Fibroblast of upper back skin (primary cell): Measurements from ENCODE around the gene ASCC3.
"Not testable (repeated sequence)": the region's sequence is repeated elsewhere in the genome, so short reads cannot be mapped to it uniquely, and the experiment has no call there.

Experiments
- DNase-seq: peaks from one replicate; pipeline ENCODE4 v3.0.0-alpha.2; 2013

ASCC3 gene

DNA sequence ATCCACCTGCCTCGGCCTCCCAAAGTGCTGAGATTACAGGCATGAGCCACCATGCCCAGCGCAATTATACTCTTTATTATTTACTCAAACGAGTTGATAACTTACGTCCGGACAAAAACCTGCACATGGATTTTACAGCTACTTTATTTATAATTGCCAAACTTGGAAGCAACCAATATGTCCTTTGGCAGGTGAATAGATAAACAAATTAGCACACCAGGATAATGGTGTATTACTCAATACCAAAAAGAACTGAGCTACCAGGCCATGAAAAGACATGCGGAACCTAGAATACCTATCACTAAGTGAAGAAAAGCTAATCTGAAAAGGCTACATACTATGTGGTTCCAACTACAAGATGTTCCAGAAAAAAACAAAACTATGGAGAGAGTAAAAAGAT is 168.1 kb downstream of the ASCC3 start:
- no peak for DNase-seq

- DNase-seq: no peak
Measured at GRCh38 chr6:100706491-100706890, 174.6 kb downstream of the ASCC3 start.

DNA sequence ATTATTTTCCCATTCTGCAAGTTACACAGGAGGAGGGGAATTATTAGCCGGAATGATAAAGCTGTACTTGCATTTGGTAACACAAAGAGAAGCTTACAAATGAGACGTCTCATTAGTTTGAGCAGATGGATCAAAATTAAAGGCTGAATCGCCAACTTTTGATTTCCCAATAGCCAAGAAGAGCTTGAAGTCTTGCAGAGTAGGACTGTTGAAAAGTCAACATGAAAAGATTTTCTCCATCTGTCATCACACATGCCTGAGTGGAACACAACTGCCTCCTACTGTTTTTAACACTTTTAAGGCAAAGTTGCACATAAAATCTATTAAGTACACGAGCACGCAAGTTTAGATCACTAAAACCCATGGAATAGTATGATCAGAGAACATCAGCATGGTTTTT is 176.2 kb downstream of the ASCC3 start:
- no peak for DNase-seq

GRCh38 chr6:100701728-100702127 is 179.4 kb downstream of the ASCC3 start:
- DNase-seq: no peak

GRCh38 chr6:100700009-100700408 is 181.1 kb downstream of the ASCC3 start:
- DNase-seq: no peak

DNA sequence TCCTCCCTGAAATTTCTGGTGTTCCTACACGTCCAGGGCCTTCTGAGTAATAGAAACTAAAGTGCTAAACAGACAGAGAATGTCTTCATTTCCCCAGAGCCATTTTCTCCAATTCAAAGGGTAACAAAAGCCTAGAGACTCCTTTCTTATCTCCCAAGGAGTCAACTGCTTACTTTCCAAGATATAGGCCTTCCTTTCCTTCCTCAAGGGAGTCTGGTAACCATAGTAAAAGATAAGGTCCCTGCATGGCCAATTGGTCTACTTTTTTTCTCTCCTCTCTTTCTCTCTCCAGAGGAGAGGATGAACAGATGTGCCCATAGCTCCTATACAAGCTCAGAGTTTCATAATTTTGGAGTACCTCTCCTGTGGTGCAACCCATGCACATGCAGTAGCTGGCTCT is 185.7 kb downstream of the ASCC3 start:
- no peak for DNase-seq

DNA sequence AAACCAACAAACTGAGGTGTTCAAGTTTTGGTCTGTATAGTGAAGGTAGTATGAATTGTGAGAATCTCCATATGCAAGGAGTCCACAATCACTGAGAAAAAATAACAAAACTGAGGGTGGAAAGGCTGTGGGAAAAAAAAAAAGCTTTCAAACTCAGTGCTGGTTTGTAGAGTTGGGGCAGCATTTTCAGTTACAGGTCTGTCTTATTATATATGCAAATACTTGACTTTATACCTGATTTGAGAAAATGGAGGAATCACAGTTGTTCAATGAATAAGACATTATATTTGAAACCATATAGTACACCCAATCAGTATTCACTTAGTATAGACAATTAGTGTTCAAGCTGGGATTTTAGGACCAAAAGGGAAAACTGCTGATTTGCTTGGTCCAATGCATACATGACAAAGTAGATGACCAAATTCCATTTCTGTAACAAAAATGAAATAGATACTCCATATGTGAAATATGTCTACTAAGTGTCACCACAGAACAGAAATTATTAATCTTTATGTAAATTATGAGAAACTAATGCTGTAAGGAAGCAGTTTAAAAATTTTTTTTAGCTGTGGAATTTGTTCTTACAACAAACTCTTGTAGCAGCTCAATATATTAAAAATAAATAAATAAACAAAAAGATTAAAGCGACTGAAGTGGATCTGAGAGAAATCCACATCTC is 187.7 kb downstream of the ASCC3 start:
- no peak for DNase-seq

- no peak for DNase-seq
Measured at GRCh38 chr6:100691972-100692371, 189.2 kb downstream of the ASCC3 start.

DNA sequence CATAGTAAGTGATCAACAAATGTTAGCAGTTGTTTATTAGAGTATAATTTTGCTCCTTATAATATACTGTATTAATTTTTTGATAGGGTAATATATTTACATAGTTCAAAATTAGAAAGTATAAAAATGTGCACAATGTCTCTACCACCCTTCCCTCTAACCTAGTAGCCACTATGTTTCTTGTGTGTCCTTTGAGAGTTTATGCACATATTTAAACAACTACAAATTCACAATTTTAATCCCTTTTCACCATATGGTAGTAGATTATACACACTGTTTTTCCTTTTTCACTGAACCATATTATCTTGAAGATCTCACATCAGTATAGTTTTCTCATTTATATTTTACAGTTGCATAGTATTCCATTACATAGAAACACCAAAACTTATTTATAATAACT is 194.9 kb downstream of the ASCC3 start:
- no peak for DNase-seq

DNA sequence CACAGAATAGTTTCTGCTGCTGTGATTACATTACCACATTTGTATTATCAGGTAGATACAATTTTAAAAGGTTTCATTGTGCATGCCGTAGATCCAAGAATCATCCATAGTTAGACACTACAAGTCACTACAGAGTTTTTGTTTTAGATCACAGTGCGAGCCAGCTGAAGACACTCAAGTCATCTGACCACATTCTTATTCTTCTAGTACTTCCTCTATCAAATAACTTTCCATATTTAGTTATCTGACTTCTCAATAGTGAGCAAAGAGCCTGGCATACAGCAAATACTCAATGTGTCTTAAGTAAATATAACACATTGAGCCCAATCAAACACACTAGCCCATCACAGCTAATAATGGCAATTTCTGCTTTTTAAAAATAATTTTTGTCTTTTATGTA is 195.4 kb downstream of the ASCC3 start:
- DNase-seq: no peak

- no peak for DNase-seq
Measured at GRCh38 chr6:100680163-100680562, 201.0 kb downstream of the ASCC3 start.

GRCh38 chr6:100678027-100678426 is 203.1 kb downstream of the ASCC3 start:
- peak; percentile 13 for DNase-seq

DNA sequence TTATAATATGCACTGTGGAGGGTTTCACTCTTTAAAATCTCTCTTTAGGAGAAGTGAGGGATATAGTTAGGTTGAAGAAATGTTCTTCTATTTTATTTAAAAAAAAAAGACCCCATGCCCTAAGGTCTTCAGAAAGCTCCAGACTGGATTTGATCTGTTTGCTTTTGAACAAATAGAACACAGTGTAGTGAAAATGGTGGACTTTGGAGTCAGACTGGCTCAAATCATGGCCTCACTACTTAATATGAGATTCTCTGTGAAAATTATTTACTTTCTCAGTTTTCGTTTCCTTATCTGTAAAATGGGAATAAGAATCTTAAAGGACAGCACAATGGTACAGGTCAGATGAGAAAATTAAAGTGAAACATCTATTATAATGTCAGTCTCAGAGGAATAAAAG is 203.9 kb downstream of the ASCC3 start:
- no peak for DNase-seq

- DNase-seq: no peak
Measured at GRCh38 chr6:100673641-100674040, 207.5 kb downstream of the ASCC3 start.

DNA sequence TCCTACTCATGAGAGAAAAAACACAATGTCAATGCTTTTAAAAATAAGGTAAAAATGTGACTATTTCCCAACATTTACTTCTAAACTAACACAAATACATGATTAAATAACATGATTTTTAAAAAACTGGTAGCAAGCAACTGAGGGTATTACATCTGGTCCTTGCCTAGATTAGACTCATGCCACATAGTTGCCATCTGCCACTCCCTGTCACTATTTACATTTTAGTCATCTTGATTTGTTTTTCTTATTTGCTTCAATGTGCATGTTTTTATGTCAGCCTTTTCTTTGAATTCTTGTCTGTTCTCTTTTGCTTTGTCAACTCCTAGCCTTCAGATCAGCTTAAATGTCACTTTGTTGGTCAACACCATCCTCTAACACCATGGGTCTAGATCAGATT is 209.4 kb downstream of the ASCC3 start:
- no peak for DNase-seq

DNA sequence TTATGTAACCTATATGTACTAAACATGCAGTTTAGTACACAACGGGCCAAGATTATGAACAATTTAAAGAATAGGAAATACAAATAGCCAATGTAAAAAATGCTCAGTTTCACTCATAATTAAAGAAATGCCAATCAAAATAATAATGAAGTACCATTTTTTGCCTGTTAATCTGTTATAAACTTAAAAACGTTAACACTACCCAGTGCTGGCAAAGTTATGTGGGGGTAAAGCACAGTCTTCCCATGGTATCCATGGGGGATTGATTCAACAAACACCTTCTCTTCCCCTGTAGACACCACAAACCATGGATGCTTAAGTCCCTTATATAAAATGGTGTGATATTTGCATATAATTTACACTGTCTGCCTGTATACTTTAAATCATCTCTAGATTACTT is 211.1 kb downstream of the ASCC3 start:
- DNase-seq: no peak

DNA sequence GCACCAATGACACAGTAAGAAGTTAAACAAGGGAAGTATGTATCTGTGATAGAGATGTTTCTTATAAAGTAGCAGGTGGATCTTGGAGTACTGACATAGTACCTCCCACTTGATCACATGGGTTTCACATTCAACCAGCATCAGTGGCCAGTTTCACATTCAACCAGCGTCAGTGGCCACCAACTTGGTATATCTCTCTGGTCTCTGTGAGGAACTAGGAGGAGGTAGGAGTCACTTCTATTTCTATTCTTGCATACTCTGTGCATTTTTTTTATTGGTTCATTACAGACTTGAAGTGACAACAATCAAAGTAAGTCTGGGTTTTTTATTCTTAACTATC is 216.1 kb downstream of the ASCC3 start:
- no peak for DNase-seq

DNA sequence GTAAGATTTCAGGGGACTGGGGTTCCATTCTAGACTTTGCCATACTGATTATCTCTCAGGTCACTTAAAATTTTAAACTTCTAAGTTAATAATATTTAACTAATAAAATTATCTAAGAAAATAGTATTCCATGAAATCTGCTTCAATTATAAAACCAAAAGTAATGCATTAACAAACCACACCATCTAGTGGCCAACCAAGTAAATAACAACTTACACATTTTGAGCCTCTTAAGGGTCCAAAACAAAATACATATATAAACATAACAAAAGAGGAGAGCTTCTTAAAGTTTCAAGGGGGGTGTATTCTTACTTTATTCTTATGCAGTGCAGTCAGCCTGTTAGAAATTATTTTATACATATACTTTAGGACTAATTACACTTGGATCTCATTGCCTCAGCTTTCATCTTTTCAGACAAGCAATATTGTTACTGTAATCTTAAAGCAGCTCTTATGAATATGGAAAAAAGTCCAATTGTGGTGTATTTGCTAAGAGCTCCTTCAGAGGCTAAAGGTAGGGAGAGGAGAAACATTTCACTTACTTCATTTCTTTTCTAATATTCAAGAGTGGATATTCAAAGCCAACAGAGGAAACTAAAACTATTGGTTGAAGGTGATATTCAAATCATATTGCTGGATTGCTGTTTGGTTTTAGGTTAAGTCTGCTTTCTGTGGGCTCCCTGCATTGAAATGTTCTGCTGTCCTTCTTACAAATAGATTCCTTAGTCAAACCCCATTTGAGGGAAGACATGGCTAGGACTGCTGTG is 216.7 kb downstream of the ASCC3 start:
- DNase-seq: peak; percentile 37

- DNase-seq: peak; percentile 88
Measured at GRCh38 chr6:100663219-100663863, 217.8 kb downstream of the ASCC3 start.

DNA sequence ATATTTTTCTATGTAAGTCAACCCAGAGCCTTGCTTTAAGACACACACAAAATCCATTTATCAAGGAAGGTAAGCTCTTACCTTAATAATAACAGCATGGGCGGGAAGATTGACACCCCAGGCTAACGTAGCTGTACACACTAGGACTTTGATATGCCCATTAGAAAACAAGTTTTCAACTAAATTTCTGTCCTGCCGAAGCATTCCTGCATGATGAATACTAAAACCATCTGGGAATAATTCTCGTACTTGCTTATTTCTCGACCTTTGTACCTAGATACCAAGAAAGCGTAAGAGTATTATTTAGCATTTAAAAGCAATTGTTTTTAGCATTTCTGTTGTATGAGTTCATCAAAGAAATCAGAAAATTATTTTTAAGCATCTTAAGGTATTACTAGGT is 218.9 kb downstream of the ASCC3 start:
- DNase-seq: peak; percentile 7

- DNase-seq: no peak
Measured at GRCh38 chr6:100658486-100658885, 222.6 kb downstream of the ASCC3 start.

- peak; percentile 42 for DNase-seq
Measured at GRCh38 chr6:100657678-100658330, 223.3 kb downstream of the ASCC3 start.

DNA sequence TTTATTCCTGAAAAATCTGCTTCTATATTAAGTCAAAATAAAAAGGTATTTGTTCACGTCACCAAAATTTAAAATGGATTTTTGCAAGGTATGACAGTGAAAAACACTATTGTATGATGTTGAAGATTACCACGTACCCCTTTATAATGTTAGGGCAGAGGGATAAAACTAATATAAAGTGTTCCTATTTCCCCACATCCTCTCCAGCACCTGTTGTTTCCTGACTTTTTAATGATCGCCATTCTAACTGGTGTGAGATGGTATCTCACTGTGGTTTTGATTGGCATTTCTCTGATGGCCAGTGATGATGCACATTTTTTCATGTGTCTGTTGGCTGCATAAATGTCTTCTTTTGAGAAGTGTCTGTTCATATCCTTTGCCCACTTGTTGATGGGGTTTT is 240.0 kb downstream of the ASCC3 start:
- DNase-seq: not testable (repeated sequence)
